Left ventricle myocardium superior (tissue), 1 donor: Measurements from ENCODE around the gene HOXB9. TPM values are rescaled to one million over a fixed set of nuclear protein-coding genes. Genes with fewer than 3 reads are reported as not detected.

ENCODE experiments used
- ATAC-seq: fragments of 200-7000 bp; cut with Tn5 transposase; one replicate; pipeline ENCODE4 v1.9.1; 2020; ENCODE audit warnings: mild to moderate bottlenecking, moderate library complexity
- DNase-seq: peaks from one replicate; pipeline ENCODE4 v3.0.0-alpha.2; 2020
- intact Hi-C: fragments of 100-400 bp; cut with micrococcal nuclease; formaldehyde crosslinking; loops from one replicate; pipeline ENCODE4 v1.11.0; 2022
- total RNA-seq: library from RNA; stranded (reverse); fragmentation: NEBNext Ultra II Directional; extraction: Animal tissue kit (Norgen Biotek cat#: 25700); gene quantifications from one replicate; pipeline ENCODE4 v1.2.1, GENCODE V29; 2021
- donor health status: DM: no; HTN: yes; CAD: no; lungs with severe emphysema.

Gene HOXB9
- total RNA-seq, 1 donor from 2014 or later = not detected

DNA sequence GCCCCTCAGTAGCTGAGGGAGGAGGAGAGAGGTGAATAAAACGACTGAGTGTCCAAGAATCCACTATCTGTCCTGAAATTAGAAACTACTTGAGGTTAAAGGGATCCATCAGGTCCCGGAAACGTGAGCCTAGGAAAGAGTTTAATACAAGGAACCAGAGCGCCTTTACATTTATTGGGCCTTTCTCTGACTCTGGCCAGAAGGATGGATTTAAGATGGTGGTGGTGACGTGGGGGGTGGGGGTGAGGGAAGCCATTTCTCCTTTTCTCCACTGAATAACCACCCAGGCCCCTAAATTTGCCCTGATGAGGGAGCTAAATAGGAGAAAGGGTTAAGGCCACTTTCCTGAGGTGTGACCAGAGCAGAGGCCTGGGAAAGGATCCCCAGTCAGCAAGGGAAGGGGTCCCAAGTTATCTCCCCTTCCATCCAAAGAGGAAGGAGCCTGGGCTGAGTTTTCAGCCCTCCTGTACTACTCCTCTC is 1.0 kb upstream of the HOXB9 start:
- no peak for DNase-seq
- ATAC-seq = no peak
- intact Hi-C loops = no loop called here

DNA sequence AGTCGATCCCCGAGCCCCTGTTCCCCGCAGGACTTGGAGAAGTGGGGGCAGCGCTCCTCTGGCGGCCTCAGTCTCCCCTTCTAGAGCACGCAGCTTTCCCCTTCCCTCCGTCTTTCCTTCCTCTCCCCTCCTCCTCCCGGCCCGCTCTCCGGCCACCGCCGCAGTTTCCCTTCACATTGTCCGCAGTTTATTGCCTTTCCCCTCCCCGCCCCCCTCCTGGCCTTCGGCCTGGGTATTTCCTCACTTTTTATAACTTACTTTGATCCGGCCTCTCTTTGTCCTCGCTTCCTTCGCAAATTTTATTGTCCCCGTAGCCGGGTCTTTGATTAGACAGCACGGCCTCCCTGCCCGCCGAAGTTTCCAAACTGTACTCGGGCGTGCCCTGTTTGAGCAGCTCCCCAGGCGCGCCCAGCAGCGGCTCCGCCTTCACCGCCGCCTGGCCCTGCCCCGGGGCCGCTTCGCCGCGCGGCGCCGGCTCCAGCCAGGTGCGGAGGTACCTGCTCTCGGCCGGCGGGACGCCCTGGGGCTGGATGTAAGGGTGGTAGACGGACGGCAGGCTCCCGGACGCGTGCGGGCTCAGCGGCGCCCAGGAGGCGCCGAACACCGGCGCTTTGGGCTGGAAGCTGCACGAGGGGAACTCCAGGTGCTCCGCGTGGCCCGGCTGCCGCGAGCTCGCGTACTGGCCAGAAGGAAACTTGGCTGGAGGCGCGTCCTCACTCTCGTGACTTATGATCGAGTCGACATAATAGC is 488 bp downstream of the HOXB9 start:
- no peak for DNase-seq
- intact Hi-C loops = no loop called here
- ATAC-seq = peak; percentile 44

DNA sequence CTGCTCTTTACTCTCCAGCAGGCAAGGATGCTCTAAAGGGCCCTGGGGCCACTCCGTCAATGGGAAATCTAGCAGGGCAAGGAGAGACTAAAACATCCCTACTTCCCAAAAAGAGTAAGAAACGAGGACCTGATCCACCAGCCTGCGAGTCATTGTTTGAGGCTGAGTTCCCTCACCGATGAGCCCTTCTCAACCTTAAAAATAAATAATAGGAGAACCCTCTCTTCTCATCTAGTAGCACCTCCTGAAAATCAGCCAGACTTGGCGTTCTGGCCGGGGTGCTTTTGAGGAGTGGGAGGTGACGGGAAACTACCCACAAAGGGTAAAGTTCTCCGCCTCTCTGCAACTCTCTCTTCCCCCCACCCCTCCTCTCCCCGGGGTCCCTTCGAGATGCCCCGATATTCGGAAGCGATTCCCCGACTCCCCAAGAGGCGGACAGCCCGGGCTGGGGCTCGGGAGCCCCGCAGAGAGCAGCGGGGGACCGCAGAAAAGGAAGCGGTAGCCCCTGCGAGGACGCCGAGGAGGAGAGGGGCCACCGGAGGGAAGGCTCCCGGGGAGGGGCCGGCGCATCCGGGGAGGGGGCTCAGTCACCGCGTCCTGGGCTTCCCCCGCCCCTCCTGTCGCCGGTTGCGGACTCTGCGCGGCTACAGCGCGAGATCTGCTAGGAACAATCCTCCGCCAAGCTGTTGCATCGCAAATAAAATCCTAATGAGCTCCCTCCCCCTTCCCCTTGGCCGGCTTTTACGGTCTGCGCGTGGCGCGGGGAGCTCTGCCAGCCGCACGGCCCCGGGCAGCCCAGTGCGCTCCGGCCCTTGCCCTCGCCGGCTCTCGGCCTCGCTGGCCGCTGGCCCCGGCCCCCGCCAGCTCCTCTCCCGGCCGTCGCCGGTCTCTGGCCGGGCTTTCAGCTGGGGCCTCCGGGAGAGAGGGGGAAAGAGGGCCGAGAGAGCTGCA is 1.3 kb downstream of the HOXB9 start:
- peak; percentile 32 for ATAC-seq
- no peak for DNase-seq
- intact Hi-C loops = no loop called here

DNA sequence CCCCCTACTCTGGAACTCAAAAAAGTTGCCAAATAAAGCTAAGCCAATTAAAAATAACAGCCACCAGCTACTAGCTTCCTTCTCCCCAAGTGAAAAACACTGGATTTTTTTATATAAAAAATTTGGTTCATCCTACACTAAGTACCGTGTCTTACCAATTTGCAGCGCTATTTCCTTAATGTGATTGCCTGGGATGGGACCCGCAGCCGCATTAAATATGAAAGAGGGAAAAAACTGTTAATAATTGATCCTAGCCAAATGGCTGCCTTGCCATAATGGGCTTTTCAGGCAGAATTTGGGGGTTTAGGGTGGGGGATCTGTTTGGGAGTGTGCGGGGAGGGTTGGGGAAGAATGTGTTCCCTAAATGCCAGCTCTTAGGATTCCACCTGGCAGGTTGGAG is 2.0 kb downstream of the HOXB9 start:
- DNase-seq (no peak), ATAC-seq (no peak)
- intact Hi-C loops = no loop called here

DNA sequence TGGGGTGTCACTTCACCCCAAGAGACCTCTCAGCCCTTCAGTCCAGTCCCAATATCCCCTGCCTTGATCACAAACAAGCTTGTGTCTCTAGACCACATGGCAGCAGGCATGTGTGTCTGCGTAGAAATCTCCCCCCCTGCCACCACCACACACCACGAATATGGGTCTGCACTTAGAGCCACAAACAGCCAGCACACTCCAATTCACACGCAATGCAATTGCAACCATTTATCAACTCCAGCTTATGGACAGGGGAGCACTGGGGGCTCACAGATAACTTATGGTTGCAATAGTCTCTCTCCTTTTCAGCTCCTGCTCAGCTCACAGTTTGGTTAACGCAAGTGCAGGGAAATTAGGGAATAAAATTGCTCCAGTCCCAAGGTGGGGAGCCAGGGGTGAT is 2.6 kb downstream of the HOXB9 start:
- intact Hi-C loops = no loop called here
- DNase-seq (no peak), ATAC-seq (no peak)

DNA sequence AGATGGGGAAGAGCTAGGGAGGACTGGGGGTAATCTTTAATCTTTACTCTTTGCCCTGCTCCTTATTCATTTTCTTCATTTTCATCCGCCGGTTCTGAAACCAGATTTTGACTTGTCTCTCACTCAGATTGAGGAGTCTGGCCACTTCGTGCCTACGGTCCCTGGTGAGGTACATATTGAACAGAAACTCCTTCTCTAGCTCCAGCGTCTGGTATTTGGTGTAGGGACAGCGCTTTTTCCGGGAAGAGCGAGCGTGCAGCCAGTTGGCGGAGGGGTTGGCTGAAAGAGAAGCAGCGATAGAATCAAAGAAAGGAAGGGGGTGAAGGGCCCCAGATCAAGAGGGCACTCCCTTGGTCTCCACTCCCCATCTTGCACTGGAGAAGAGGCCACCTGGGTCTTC is 3.3 kb downstream of the HOXB9 start:
- intact Hi-C loops = no loop called here
- ATAC-seq = no peak
- DNase-seq = no peak

DNA sequence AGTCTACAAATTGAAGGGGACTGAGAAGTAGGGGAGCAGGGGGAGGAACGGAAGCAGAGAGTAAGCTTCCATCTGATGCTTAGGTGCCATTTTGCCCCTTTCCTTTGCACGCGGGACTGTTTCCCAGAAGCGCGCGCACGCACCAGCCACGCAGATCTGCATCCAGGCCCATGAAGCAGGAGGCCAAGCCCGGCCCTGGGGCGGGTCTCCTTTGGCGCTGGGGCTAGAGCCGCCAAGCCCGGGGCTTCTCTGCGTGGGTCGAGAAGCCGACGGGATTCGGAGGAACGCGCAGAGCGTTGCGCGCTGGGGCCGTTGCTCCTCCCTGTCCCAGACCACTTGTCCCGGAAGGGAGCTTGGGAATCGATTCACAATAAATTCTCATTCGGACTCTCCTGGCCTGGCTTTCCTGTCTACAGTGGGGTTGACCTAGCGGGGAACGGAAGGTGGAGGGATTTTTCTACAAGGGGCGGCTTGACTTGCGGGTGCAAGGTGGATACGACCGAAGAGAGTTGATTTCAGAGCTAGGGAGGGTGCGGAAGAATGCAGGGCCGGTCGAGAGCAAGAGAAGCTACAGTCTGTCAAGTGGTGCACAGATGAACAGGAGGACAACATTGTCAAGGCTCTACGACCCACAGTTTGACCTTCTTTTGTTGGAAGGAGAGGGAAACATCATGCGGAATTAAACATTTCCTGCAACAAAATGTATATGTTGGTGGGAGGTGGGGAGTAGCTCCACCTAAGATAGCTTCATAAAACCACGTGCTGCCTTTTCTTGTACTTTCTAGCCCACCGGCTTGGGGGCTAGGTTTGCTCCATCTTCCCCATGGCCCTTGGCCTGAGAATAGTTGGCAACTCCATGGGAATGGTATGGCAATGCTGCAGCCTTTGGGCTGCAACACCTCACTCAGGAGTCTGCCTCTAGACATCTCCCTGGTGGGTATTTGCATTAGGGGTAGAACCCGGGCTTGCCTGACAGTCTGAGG is 4.5 kb downstream of the HOXB9 start:
- intact Hi-C loops = no loop called here
- DNase-seq = no peak
- ATAC-seq = no peak

DNA sequence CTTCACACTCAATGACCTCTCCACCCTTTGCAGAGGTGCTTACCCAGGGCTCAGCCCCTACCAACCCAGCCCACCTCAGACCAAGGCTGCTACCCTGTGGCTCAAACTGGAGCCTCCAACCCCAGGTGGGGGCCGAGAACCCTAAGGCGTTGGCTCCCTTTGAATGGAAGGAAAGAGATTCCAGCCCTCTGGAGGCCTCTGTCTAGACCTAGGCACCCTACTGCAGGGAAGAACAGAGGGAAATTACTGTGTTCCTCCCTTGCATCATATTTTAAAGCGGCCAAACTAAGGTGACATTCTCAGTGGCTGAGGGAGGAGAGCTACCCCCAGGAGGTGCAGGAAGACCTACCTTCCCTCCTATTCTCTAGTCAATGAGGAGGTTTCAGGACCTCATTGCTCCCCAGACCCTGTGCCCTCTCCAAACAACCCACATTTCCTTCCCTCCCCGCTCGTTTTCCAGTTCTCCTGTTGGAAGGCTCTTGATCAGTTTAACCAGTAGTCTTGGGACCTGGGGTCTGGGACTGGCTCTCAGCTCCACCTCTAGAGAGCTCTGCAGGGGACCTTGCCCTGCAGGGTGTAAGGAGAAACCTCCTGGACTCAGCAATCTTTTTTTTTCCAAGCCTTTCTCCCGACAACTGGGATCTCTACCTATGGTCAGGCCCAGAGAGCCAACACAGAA is 5.6 kb downstream of the HOXB9 start:
- intact Hi-C loops = no loop called here
- DNase-seq = no peak
- ATAC-seq = no peak

DNA sequence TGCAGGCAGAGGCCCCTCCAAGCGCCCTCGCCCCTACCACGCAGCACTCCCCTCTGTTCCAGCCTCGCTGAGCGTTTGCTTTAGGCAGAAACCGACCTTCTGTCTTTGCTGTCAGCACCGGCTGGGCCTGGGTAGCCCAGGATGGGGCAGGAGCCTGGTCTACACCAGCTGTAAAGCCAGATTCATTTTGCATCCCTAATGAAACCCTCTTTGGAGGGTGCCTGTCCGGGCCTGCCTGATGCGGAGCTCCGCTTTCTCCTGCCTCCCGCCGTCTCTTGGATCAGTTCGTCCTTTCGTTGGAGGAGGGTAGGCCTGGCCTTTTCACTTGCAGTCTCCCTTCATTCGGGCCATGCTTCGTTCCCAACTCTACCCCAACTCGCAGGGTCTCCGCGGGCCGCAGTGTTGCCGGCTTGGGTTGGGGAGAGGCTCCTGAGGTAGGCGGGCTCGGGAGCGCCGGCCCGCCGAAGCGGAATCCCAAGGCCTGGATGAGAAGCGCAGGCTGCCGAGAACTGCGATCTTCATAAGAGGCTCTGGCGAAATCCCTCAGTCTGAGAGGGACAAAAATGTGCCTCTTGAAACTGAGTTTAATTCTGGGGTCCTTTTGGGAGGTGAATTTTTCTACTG is 6.2 kb downstream of the HOXB9 start:
- intact Hi-C loops = no loop called here
- DNase-seq = no peak
- no peak for ATAC-seq

DNA sequence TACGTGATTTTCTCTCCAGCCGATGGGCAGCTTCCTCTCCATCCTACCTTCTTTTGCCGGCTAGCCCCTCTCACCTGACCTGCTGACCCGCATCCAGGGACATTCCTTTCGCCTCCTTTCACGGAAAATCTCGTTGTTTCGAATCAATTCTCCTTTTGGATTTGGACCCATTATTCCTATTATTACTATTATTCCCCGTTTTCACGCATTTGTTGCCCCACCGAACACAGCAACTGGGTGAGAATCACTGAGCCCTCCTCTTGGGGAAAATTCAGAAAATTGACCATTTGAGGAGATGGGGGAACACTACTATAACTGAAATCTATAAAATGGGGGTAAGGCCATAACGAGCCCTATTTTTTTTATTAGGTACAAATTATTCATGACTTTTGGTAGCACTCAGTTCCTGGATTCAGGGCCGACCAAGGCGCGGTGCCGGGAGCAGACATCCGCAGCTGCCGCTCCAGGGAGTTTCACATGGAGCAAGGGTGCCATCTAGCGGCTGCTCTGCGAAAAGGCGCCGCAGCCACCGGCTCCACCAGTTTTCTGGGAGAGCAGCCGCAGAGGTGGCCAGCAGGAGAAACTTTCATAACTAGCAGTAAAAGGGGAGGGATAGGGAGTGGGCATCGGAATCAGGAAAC is 7.8 kb downstream of the HOXB9 start:
- DNase-seq (peak; percentile 89), ATAC-seq (peak; percentile 94)
- intact Hi-C loops = no loop called here

DNA sequence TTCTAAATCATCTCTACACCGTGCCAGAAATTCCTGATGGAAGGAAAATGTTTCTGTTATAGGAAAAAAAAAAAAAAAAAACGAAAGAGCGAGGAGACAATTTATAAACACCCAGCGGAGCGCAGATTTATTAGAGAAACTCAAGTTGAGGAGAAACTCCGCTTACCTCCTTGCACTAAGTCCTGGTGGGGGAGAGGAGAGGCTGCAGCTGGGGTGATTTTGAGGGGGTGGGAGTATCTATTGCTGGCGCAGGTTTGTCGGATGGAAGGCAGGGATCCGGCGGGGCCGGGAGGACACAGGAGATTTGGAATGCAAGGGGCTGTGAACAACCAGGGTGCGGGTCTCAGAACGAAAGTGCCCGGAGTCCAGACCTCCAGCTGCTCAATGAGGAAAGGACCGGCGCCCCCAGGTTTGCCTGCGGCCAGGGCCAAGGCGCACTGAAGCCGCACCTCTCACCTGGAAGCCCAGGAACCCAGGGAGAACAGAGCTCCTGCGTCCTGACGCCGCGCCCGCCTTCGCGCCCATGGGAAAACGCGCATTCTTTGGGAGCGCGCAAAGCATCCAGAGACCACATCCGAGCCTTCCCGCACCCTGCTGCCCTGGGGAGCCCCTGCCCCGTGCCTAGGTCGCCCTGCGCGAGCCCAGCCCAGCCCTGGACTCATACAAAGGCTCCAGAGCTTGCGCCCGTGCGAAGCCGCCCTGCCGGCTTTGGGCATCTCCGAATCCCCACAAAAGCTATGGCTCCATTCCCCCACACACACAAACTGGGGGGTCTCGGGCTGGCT is 8.5 kb downstream of the HOXB9 start:
- ATAC-seq = no peak
- intact Hi-C loops = no loop called here
- DNase-seq = no peak

DNA sequence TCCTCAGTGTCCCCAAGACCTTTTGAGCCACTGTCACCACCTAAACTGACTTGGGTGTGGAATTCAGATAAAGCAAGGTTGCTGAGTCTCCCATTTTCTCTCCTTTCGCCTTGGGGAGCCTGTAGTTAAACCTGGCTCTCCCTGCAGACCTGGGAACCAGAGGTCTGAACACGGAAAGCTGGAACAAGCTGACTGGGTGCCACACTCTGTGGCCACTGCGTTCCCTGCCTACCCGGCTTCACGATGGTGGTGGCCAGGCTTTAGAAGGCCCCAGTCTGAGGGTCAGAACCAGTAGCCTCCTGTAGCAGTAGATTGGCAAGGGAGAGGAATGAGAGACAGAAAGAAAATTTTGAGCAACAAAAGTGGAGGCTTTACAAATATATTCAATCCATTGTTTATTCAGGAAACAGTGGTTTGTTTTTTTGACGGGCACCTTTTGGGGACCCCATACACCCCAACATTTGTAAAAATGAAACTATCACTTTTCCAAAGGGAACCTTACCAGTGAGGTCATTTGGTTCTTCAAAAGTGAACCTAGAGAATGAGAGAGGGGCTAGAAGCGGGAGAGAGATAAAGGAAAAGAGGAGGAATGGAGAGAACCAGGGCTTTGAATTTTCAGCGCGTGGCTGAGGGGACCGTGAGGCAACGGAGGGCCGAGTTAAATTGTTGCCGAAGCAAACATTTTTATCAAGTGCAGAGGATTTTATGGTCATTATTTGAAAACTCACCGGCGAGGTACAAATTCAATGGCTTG is 9.3 kb downstream of the HOXB9 start:
- ATAC-seq = no peak
- intact Hi-C loops = no loop called here

DNA sequence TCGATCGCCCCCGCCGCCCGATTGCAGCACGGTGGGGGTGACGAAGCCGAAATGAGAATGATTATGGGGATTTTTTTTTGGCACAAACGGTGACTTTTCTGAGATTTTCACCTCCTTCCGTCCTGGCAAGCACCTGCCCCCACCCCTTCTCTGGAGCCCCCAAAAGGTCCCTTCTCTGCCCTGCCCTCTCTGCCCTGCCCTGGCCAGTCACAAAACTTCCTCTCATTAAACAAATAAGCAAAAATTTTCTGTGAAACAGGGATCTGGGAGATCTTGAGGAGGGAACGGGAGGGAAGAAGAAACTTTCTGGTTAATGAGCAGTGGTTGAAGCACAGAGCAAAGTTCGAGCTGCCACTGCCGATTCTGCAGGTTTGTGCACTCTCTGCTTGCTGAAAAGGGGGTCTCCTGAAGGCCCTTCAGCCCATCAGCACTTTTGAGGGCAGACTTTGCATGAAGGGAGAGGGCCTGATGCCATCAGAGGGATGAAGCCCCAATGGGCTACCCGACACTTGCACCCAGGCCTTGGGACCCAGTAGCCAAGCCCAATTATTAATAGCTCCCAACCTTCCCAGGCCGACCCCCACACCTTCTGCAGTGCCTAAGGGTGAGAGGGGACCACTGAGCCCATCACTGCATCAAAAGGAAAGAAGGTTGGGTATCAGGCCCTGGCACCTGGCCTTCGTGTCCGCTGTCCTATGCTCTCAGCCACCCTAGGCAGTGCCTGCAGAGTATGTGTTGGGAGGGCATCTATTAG is 10.0 kb downstream of the HOXB9 start:
- ATAC-seq (no peak), DNase-seq (no peak)
- intact Hi-C loops = no loop called here

More for the DNA sequence above, 9.3 kb downstream of the HOXB9 start:
- DNase-seq = no peak

DNA sequence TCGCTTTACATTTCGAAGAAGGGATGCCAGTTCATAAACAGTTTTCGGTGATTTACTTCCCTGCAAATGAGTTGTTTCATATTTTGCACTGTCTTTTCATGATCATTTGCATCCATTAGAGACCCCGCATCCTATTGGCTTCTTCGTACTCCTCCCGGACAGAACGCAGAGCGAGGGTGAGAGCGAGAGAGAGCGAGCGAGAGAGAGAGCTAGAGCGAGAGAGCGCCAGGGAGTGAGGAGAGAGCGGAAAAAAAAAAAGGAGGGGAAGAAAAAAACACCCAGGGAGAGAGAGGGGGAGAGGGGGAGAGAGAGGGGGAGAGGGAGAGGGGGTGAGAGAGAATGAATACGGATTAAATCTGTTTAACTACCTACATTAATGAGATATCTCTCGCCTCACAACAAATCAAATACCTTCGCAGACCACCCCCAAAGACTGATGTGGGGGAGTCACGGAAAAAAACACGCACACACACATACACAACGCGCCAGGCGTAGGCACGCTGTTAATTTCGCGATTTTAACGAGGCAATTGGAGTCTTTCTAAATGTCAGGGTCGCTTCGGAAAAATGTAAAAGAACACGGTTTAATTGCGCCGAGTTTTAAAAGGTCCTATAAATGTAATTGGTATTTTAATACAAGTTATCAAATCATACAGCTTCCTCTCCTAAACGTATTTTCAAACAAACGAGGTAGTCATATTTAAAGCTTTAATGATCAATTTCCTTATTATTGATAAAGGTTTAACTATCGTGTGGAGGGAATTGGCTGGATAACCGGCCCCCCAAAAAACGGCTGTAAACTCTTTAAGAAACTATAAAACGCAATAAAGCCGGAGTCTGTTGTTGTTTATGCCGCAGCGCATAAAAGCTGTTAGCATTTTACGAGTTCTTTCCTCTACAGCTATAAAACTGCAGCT is 10.9 kb downstream of the HOXB9 start, which contains the start of gene HOXB8:
HOXB8 (minus strand) TSS at position 246 of the 916 bp plus-strand sequence. CDS start 588 bp downstream, outside the sequence.
- intact Hi-C loops = no loop called here
- DNase-seq = no peak
- ATAC-seq = no peak
